CD4-positive, alpha-beta T cell treated with Interleukin-15 for 1 hour (primary cell): ENCODE results near the gene DBH.

ENCODE experiments used
- DNase-seq: peaks from one replicate; pipeline ENCODE4 v3.0.0-alpha.2; 2020

DBH gene

GRCh38 chr9:133627341-133627740, 8.8 kb upstream of the DBH start:
- DNase-seq = no peak

GRCh38 chr9:133628766-133629165, 7.4 kb upstream of the DBH start:
- no peak for DNase-seq

GRCh38 chr9:133629221-133630110, 6.7 kb upstream of the DBH start:
- DNase-seq = no peak

- no peak for DNase-seq
These were observed 5.1 kb upstream of the DBH start for GRCh38 chr9:133631111-133631510.

- no peak for DNase-seq
These were observed 3.1 kb upstream of the DBH start for GRCh38 chr9:133632806-133633680.

GRCh38 chr9:133633681-133634080, 2.5 kb upstream of the DBH start:
- no peak for DNase-seq

GRCh38 chr9:133634081-133634691, 2.0 kb upstream of the DBH start:
- no peak for DNase-seq

- DNase-seq = no peak
These were observed 1.1 kb upstream of the DBH start for GRCh38 chr9:133635098-133635497.

GRCh38 chr9:133636902-133637301, 739 bp downstream of the DBH start:
- DNase-seq = no peak

GRCh38 chr9:133637451-133638055, 1.4 kb downstream of the DBH start:
- DNase-seq = no peak

- no peak for DNase-seq
These were observed 1.9 kb downstream of the DBH start for GRCh38 chr9:133638076-133638475.

GRCh38 chr9:133638711-133639110, 2.5 kb downstream of the DBH start:
- DNase-seq = no peak

- no peak for DNase-seq
These were observed 3.5 kb downstream of the DBH start for GRCh38 chr9:133639613-133640012.

- DNase-seq = no peak
These were observed 4.0 kb downstream of the DBH start for GRCh38 chr9:133640160-133640559.

GRCh38 chr9:133640580-133641395, 4.6 kb downstream of the DBH start:
- no peak for DNase-seq

- DNase-seq = no peak
These were observed 5.2 kb downstream of the DBH start for GRCh38 chr9:133641396-133641655.

- DNase-seq = no peak
These were observed 5.9 kb downstream of the DBH start for GRCh38 chr9:133641861-133642595.

- no peak for DNase-seq
These were observed 6.7 kb downstream of the DBH start for GRCh38 chr9:133642708-133643361.

GRCh38 chr9:133643362-133643755, 7.2 kb downstream of the DBH start:
- no peak for DNase-seq

- no peak for DNase-seq
These were observed 8.0 kb downstream of the DBH start for GRCh38 chr9:133643978-133644760.
